Measurements from ENCODE around the gene EZH2. TPM values are rescaled to one million over a fixed set of nuclear protein-coding genes. Genes with fewer than 3 reads are reported as not detected.

EZH2 gene
- total RNA-seq (4.7 TPM), polyA plus RNA-seq (ENCODE audit: insufficient read depth, low read depth, low replicate concordance) (1.6 TPM)
- long read RNA-seq, donor 1, partial matches to known transcripts = 7 of 12 reads
- long read RNA-seq, donor 1, other reads (novel, unspliced or antisense) = 0 of 12 reads
- long read RNA-seq, donor 2, partial matches to known transcripts = 14 of 15 reads
- long read RNA-seq, donor 2, other reads (novel, unspliced or antisense) = 0 of 15 reads
- long read RNA-seq, donor 3, partial matches to known transcripts = 13 of 19 reads
- long read RNA-seq, donor 3, other reads (novel, unspliced or antisense) = 0 of 19 reads
- long read RNA-seq, donor 4, partial matches to known transcripts = 0 of 2 reads
- long read RNA-seq, donor 4, other reads (novel, unspliced or antisense) = 0 of 2 reads
- long read RNA-seq, donor 5, partial matches to known transcripts = 0 of 2 reads
- long read RNA-seq, donor 5, other reads (novel, unspliced or antisense) = 0 of 2 reads
- long read RNA-seq, donor 6, partial matches to known transcripts = 15 of 18 reads
- long read RNA-seq, donor 6, other reads (novel, unspliced or antisense) = 0 of 18 reads
- long read RNA-seq, donor 7, partial matches to known transcripts = 0 of 2 reads
- long read RNA-seq, donor 7, other reads (novel, unspliced or antisense) = 1 of 2 reads
- long read RNA-seq, donor 8, partial matches to known transcripts = 0 of 5 reads
- long read RNA-seq, donor 8, other reads (novel, unspliced or antisense) = 0 of 5 reads
- long read RNA-seq, donor 9, partial matches to known transcripts = 0 of 3 reads
- long read RNA-seq, donor 9, other reads (novel, unspliced or antisense) = 0 of 3 reads
- long read RNA-seq, donor 10, partial matches to known transcripts = 7 of 9 reads
- long read RNA-seq, donor 10, other reads (novel, unspliced or antisense) = 0 of 9 reads

GRCh38 chr7:148884049-148884298 is at the start of gene EZH2:
Gene EZH2, minus strand, starts transcription at chr7:148884291. Its CDS starts 36,993 bp downstream, at chr7:148847298.
- Histone ChIP-seq H3K36me3 (ENCODE audit: control insufficient read depth in 2 of 3, insufficient read depth in 3 of 3, low read length in 3 of 3) (no peaks in the 10 kb centered on the region), H3K27me3 (ENCODE audit: control insufficient read depth, insufficient read depth, low read length) (no peaks in the 10 kb centered on the region), H3K27ac (ENCODE audit: low read depth in 2 of 2, low read length in 2 of 2) (peak within 1 kb of the TSS; percentile 86 to 91), H3K4me1 (ENCODE audit: control insufficient read depth in 2 of 3, insufficient read depth in 2 of 3, low read depth in 1 of 3, low read length in 3 of 3) (no peaks in the 10 kb centered on the region), H3K9me3 (ENCODE audit: control insufficient read depth in 2 of 3, insufficient read depth in 1 of 3, low read length in 3 of 3) (no peaks in the 10 kb centered on the region), H3K4me3 (ENCODE audit: low read length in 3 of 3) (peak within 1 kb of the TSS; percentile 80 to 92 (median 86)), H3K9ac (ENCODE audit: low read length in 3 of 3) (peak within 1 kb of the TSS; percentile 84 to 95 (median 85))
- intact Hi-C loops (cut with DNase I) = no loop called here
- DNase-seq = no peak
- no peak for TF ChIP-seq CTCF (IDR thresholded peaks at IDR 0.05; ENCODE audit: borderline replicate concordance, extremely low read depth, insufficient read depth)
- no peak for FAIRE-seq

GRCh38 chr7:148931470-148931869 is 47.4 kb upstream of the EZH2 start:
- Histone ChIP-seq H3K9me3 (ENCODE audit: control insufficient read depth in 2 of 3, insufficient read depth in 1 of 3, low read length in 3 of 3) (no peaks in the 10 kb centered on the region), H3K27ac (ENCODE audit: low read depth in 2 of 2, low read length in 2 of 2) (no peak overlapping the region), H3K27me3 (ENCODE audit: control insufficient read depth, insufficient read depth, low read length) (no peaks in the 10 kb centered on the region), H3K4me3 (ENCODE audit: low read length in 3 of 3) (no peak overlapping the region), H3K4me1 (ENCODE audit: control insufficient read depth in 2 of 3, insufficient read depth in 2 of 3, low read depth in 1 of 3, low read length in 3 of 3) (no peaks in the 10 kb centered on the region), H3K9ac (ENCODE audit: low read length in 3 of 3) (no peak overlapping the region), H3K36me3 (ENCODE audit: control insufficient read depth in 2 of 3, insufficient read depth in 3 of 3, low read length in 3 of 3) (no peaks in the 10 kb centered on the region)
- DNase-seq = no peak
- no peak for FAIRE-seq
- intact Hi-C loops (cut with DNase I) = no loop called here
- no peak for TF ChIP-seq CTCF (IDR thresholded peaks at IDR 0.05; ENCODE audit: borderline replicate concordance, extremely low read depth, insufficient read depth)

- Histone ChIP-seq H3K9me3 (ENCODE audit: control insufficient read depth in 2 of 3, insufficient read depth in 1 of 3, low read length in 3 of 3) (no peaks in the 10 kb centered on the region), H3K9ac (ENCODE audit: low read length in 3 of 3) (no peak overlapping the region), H3K27me3 (ENCODE audit: control insufficient read depth, insufficient read depth, low read length) (no peaks in the 10 kb centered on the region), H3K4me3 (ENCODE audit: low read length in 3 of 3) (no peak overlapping the region), H3K4me1 (ENCODE audit: control insufficient read depth in 2 of 3, insufficient read depth in 2 of 3, low read depth in 1 of 3, low read length in 3 of 3) (no peaks in the 10 kb centered on the region), H3K27ac (ENCODE audit: low read depth in 2 of 2, low read length in 2 of 2) (no peak overlapping the region), H3K36me3 (ENCODE audit: control insufficient read depth in 2 of 3, insufficient read depth in 3 of 3, low read length in 3 of 3) (no peaks in the 10 kb centered on the region)
- TF ChIP-seq CTCF (IDR thresholded peaks at IDR 0.05; ENCODE audit: borderline replicate concordance, extremely low read depth, insufficient read depth) = no peak
- no peak for FAIRE-seq
- DNase-seq = no peak
- intact Hi-C loops (cut with DNase I) = no loop called here
Observed at GRCh38 chr7:148930335-148930734, 46.2 kb upstream of the EZH2 start.
